Measurements from ENCODE around the gene ZDHHC11B. TPM values are rescaled to one million over a fixed set of nuclear protein-coding genes. Genes with fewer than 3 reads are reported as not detected.

ZDHHC11B gene
- polyA plus RNA-seq, 1 donor (not counting 4 experiments of a cell fraction or from before 2014, with no cell fraction given), result 0.18 TPM

GRCh38 chr5:819078-819477, 34.5 kb upstream of the ZDHHC11B start:
- FAIRE-seq, result no peak
- peak in 1 of 3 experiments; percentile 13 for TF ChIP-seq CTCF (optimal IDR thresholded peaks at IDR 0.05 in 1 of 3, IDR thresholded peaks at IDR 0.05 in 1 of 3, conservative IDR thresholded peaks at IDR 0.05 in 1 of 3; ENCODE audit: extremely low read depth in 1 of 3, insufficient read depth in 2 of 3, low read length in 3 of 3)
- TF ChIP-seq EZH2 (IDR thresholded peaks at IDR 0.05; ENCODE audit: low read length), result no peak
- no peak overlapping the region for H3K4me2 ChIP-seq (ENCODE audit: control insufficient read depth, extremely low read depth, insufficient read depth, low read depth, low read length)

GRCh38 chr5:816176-816575, 31.6 kb upstream of the ZDHHC11B start:
- no peak overlapping the region for H3K4me3 ChIP-seq (ENCODE audit: control insufficient read depth in 2 of 3, extremely low read depth in 1 of 3, insufficient read depth in 2 of 3, low read depth in 1 of 3, low read length in 3 of 3)
- FAIRE-seq (no peak), DNase-seq (ENCODE audit: low read depth, low spot score) (no peak)
- H3K36me3 ChIP-seq (ENCODE audit: control insufficient read depth in 2 of 2, extremely low read depth in 1 of 2, insufficient read depth in 2 of 2, low read length in 2 of 2), result no peaks in the 10 kb centered on the region
- H3K79me2 ChIP-seq (ENCODE audit: control insufficient read depth, insufficient read depth, low read length), result no peaks in the 10 kb centered on the region
- no peaks in the 10 kb centered on the region for H3K9me3 ChIP-seq (ENCODE audit: control insufficient read depth, low read depth, low read length)
- no peaks in the 10 kb centered on the region for H3K4me1 ChIP-seq (ENCODE audit: control insufficient read depth, extremely low read depth, insufficient read depth, low read length)
- dilution Hi-C loops (cut with MboI; ENCODE audit: extremely low pct_ligation_motif_present, low sequenced_read_pairs), result no loop called here
- no peaks in the 10 kb centered on the region for H3K9me1 ChIP-seq (ENCODE audit: control insufficient read depth, extremely low read depth, insufficient read depth, low read length)
- H3K9ac ChIP-seq (ENCODE audit: control insufficient read depth, extremely low read depth, insufficient read depth, low read length), result no peak overlapping the region
- H3K27me3 ChIP-seq (ENCODE audit: control insufficient read depth, extremely low read depth, insufficient read depth, low read length), result no peaks in the 10 kb centered on the region
- H3K4me2 ChIP-seq (ENCODE audit: control insufficient read depth, extremely low read depth, insufficient read depth, low read depth, low read length), result no peak overlapping the region
- H3K27ac ChIP-seq (ENCODE audit: control insufficient read depth, insufficient read depth, low read length), result no peak overlapping the region
- no peaks in the 10 kb centered on the region for H4K20me1 ChIP-seq (ENCODE audit: control insufficient read depth, extremely low read depth, insufficient read depth, low read length)
- no peak overlapping the region for H2AFZ ChIP-seq (ENCODE audit: control insufficient read depth, low read length)
- TF ChIP-seq EZH2 (IDR thresholded peaks at IDR 0.05; ENCODE audit: low read length) (no peak), CTCF (optimal IDR thresholded peaks at IDR 0.05 in 1 of 3, IDR thresholded peaks at IDR 0.05 in 1 of 3, conservative IDR thresholded peaks at IDR 0.05 in 1 of 3; ENCODE audit: extremely low read depth in 1 of 3, insufficient read depth in 2 of 3, low read length in 3 of 3) (no peak)

More at GRCh38 chr5:819078-819477, 34.5 kb upstream of the ZDHHC11B start:
- Histone ChIP-seq H3K9ac (ENCODE audit: control insufficient read depth, extremely low read depth, insufficient read depth, low read length) (no peak overlapping the region), H3K9me1 (ENCODE audit: control insufficient read depth, extremely low read depth, insufficient read depth, low read length) (no peaks in the 10 kb centered on the region), H3K4me1 (ENCODE audit: control insufficient read depth, extremely low read depth, insufficient read depth, low read length) (no peaks in the 10 kb centered on the region), H3K27me3 (ENCODE audit: control insufficient read depth, extremely low read depth, insufficient read depth, low read length) (no peaks in the 10 kb centered on the region), H2AFZ (ENCODE audit: control insufficient read depth, low read length) (no peak overlapping the region), H3K9me3 (ENCODE audit: control insufficient read depth, low read depth, low read length) (no peaks in the 10 kb centered on the region), H3K4me3 (ENCODE audit: control insufficient read depth in 2 of 3, extremely low read depth in 1 of 3, insufficient read depth in 2 of 3, low read depth in 1 of 3, low read length in 3 of 3) (no peak overlapping the region), H4K20me1 (ENCODE audit: control insufficient read depth, extremely low read depth, insufficient read depth, low read length) (no peaks in the 10 kb centered on the region), H3K79me2 (ENCODE audit: control insufficient read depth, insufficient read depth, low read length) (no peaks in the 10 kb centered on the region), H3K36me3 (ENCODE audit: control insufficient read depth in 2 of 2, extremely low read depth in 1 of 2, insufficient read depth in 2 of 2, low read length in 2 of 2) (no peaks in the 10 kb centered on the region), H3K27ac (ENCODE audit: control insufficient read depth, insufficient read depth, low read length) (no peak overlapping the region)
- no peak for DNase-seq (ENCODE audit: low read depth, low spot score)
- dilution Hi-C loops (cut with MboI; ENCODE audit: extremely low pct_ligation_motif_present, low sequenced_read_pairs), result no loop called here

Measured in keratinocyte (primary cell).